OCI-LY7 (cell line): ENCODE results near the gene DBF4B. TPM values are rescaled to one million over a fixed set of nuclear protein-coding genes. Genes with fewer than 3 reads are reported as not detected.

Experiments
- BruUV-seq: library from RNA; stranded (reverse); fragments of 400-500 nt; replicated peaks from 2 replicates; lab custom pipeline; 2021; lab: Mats Ljungman, UMichigan
- CTCF ChIA-PET: fragments of 300-600 bp; sonication (Branson Sonifier 250); formaldehyde crosslinking; loops from one replicate; lab custom pipeline; 2022; ENCODE audit warnings: antibody characterized with exemption; ENCODE audit not compliant: unreplicated experiment; lab: Charles Lee
- POLR2A ChIA-PET: fragments of 300-600 bp; sonication (Branson Sonifier 250); formaldehyde crosslinking; loops from one replicate; lab custom pipeline; 2022; ENCODE audit warnings: antibody characterized with exemption; lab: Charles Lee
- DNase-seq: peaks from one replicate; pipeline ENCODE4 v3.0.0-alpha.2; 2015; ENCODE audit warnings: low spot score
- H2AFZ ChIP-seq: fragments of 200-600 bp; sonication (generic), shearing (Covaris generic); 2 replicates; pipeline ENCODE4 v1.6.1; 2014; ENCODE audit warnings: mild to moderate bottlenecking, antibody characterized with exemption, low read length, moderate library complexity
- H3K27ac ChIP-seq: fragments of 200-600 bp; sonication (generic); 2 replicates; pipeline ENCODE4 v1.5.1; 2014; ENCODE audit warnings: mixed run types, low read depth, mild to moderate bottlenecking, moderate library complexity, low read length, inconsistent platforms; ENCODE audit not compliant: poor library complexity, severe bottlenecking
- H3K36me3 ChIP-seq: fragments of 200-600 bp; sonication (generic); 2 replicates; pipeline ENCODE4 v1.6.1; 2014; ENCODE audit warnings: mild to moderate bottlenecking, antibody characterized with exemption, low read length, moderate library complexity, mixed read lengths; ENCODE audit not compliant: insufficient read depth
- H3K4me1 ChIP-seq: fragments of 200-600 bp; sonication (generic); 2 replicates; pipeline ENCODE4 v1.5.1; 2014; ENCODE audit warnings: mild to moderate bottlenecking, low read length; ENCODE audit not compliant: insufficient read depth, poor library complexity, severe bottlenecking
- H3K4me2 ChIP-seq: fragments of 200-600 bp; sonication (generic); 2 replicates; pipeline ENCODE4 v1.6.1; 2014; ENCODE audit warnings: mild to moderate bottlenecking, low read length
- H3K4me3 ChIP-seq: fragments of 200-600 bp; sonication (generic); 2 replicates; pipeline ENCODE4 v1.5.1; 2014; ENCODE audit warnings: mild to moderate bottlenecking, low read depth, low read length; ENCODE audit not compliant: poor library complexity, severe bottlenecking
- H3K79me2 ChIP-seq: fragments of 200-600 bp; sonication (generic); 2 replicates; pipeline ENCODE4 v1.6.1; 2016; ENCODE audit warnings: low read depth, mild to moderate bottlenecking, low read length, moderate library complexity, mixed read lengths; ENCODE audit not compliant: insufficient read depth
- H3K9me2 ChIP-seq: fragments of 200-600 bp; sonication (generic); 2 replicates; pipeline ENCODE4 v1.6.1; 2016; ENCODE audit warnings: mild to moderate bottlenecking, low read length, mixed read lengths; ENCODE audit not compliant: insufficient read depth
- H3K9me3 ChIP-seq: fragments of 200-600 bp; sonication (generic); 2 replicates; pipeline ENCODE4 v1.6.1; 2014; ENCODE audit warnings: mild to moderate bottlenecking, mixed run types, low read length, mixed read lengths
- H4K20me1 ChIP-seq: fragments of 200-600 bp; sonication (generic); 2 replicates; pipeline ENCODE4 v1.6.1; 2014; ENCODE audit warnings: mild to moderate bottlenecking, antibody characterized with exemption, low read length, moderate library complexity, mixed read lengths; ENCODE audit not compliant: insufficient read depth
- CTCF ChIP-seq: fragments of 200-600 bp; sonication (generic); conservative IDR thresholded peaks from 2 replicates; pipeline ENCODE4 v1.5.1; 2014; ENCODE audit warnings: mild to moderate bottlenecking, antibody characterized with exemption, low read length, moderate library complexity, mixed read lengths
- EZH2phosphoT487 ChIP-seq: fragments of 200-600 bp; sonication (generic); IDR thresholded peaks from 2 replicates; pipeline ENCODE4 v1.6.1; 2018; ENCODE audit warnings: low read depth, borderline replicate concordance, mild to moderate bottlenecking, mixed run types, antibody characterized with exemption, low read length, moderate library complexity, mixed read lengths
- intact Hi-C: fragments of 100-400 bp; cut with micrococcal nuclease; formaldehyde crosslinking; loops from one replicate; pipeline ENCODE4 v1.10.0; 2022; ENCODE audit not compliant: unreplicated experiment
- total RNA-seq, 2 experiments: library from RNA; depleted of rRNA in 1 of 2; stranded (reverse); fragments of >200 nt in 1 of 2; shearing (Covaris generic) in 1 of 2; gene quantifications; 2 replicates each; pipeline ENCODE4 v1.2.3, GENCODE V29; 2014 to 2022

Gene DBF4B
- total RNA-seq, 2 experiments from 2014 or later, result 18.1 to 45.8 TPM

- peaks cover 10% of the 10 kb centered on the region for H3K4me1 ChIP-seq
- intact Hi-C loops, result no loop called here
- no peak overlapping the region for H3K4me2 ChIP-seq
- DNase-seq, result no peak
- no peaks in the 10 kb centered on the region for H3K9me3 ChIP-seq
- no peak overlapping the region for H2AFZ ChIP-seq
- no peaks in the 10 kb centered on the region for H3K36me3 ChIP-seq
- no peaks in the 10 kb centered on the region for H4K20me1 ChIP-seq
- no peaks in the 10 kb centered on the region for H3K9me2 ChIP-seq
- H3K4me3 ChIP-seq, result no peak overlapping the region
- H3K27ac ChIP-seq, result no peak overlapping the region
- ChIA-PET POLR2A (interaction anchor here (1.0 kb wide), 1 partner anchor 23 kb away, joined by 3 read pairs; no protein-coding TSS in a partner anchor), CTCF (no interaction called here)
- BruUV-seq, result no TSS peak
- H3K79me2 ChIP-seq, result no peaks in the 10 kb centered on the region
- TF ChIP-seq CTCF (no peak), EZH2phosphoT487 (no peak)
Observed at GRCh38 chr17:44772308-44773045, 64.0 kb downstream of the DBF4B start.

GRCh38 chr17:44773140-44773539, 64.7 kb downstream of the DBF4B start:
- Histone ChIP-seq H3K4me1 (peaks cover 10% of the 10 kb centered on the region), H3K79me2 (no peaks in the 10 kb centered on the region), H3K9me2 (no peaks in the 10 kb centered on the region), H3K27ac (no peak overlapping the region), H3K36me3 (no peaks in the 10 kb centered on the region), H3K4me2 (no peak overlapping the region), H4K20me1 (no peaks in the 10 kb centered on the region), H3K4me3 (no peak overlapping the region), H3K9me3 (no peaks in the 10 kb centered on the region), H2AFZ (no peak overlapping the region)
- intact Hi-C loops, result no loop called here
- ChIA-PET CTCF (no interaction called here), POLR2A (interaction anchor here (1.0 kb wide), 1 partner anchor 24 kb away, joined by 3 read pairs; no protein-coding TSS in a partner anchor)
- BruUV-seq, result no TSS peak
- DNase-seq, result no peak
- TF ChIP-seq EZH2phosphoT487, result no peak
- no peak for TF ChIP-seq CTCF
